ENCODE measurements around the gene BHLHA15. TPM values are rescaled to one million over a fixed set of nuclear protein-coding genes. Genes with fewer than 3 reads are reported as not detected.

The BHLHA15 gene
- total and polyA plus RNA-seq, 9 of the 15 experiments (the other 6 are each of a cell fraction or from before 2014, with no cell fraction given) = 0.22 to 2.0 (median 1.1) TPM; not detected in 4

GRCh38 chr7:98254951-98255610, 43.8 kb downstream of the BHLHA15 start (continued):
- TF ChIP-seq, protein P1, sequence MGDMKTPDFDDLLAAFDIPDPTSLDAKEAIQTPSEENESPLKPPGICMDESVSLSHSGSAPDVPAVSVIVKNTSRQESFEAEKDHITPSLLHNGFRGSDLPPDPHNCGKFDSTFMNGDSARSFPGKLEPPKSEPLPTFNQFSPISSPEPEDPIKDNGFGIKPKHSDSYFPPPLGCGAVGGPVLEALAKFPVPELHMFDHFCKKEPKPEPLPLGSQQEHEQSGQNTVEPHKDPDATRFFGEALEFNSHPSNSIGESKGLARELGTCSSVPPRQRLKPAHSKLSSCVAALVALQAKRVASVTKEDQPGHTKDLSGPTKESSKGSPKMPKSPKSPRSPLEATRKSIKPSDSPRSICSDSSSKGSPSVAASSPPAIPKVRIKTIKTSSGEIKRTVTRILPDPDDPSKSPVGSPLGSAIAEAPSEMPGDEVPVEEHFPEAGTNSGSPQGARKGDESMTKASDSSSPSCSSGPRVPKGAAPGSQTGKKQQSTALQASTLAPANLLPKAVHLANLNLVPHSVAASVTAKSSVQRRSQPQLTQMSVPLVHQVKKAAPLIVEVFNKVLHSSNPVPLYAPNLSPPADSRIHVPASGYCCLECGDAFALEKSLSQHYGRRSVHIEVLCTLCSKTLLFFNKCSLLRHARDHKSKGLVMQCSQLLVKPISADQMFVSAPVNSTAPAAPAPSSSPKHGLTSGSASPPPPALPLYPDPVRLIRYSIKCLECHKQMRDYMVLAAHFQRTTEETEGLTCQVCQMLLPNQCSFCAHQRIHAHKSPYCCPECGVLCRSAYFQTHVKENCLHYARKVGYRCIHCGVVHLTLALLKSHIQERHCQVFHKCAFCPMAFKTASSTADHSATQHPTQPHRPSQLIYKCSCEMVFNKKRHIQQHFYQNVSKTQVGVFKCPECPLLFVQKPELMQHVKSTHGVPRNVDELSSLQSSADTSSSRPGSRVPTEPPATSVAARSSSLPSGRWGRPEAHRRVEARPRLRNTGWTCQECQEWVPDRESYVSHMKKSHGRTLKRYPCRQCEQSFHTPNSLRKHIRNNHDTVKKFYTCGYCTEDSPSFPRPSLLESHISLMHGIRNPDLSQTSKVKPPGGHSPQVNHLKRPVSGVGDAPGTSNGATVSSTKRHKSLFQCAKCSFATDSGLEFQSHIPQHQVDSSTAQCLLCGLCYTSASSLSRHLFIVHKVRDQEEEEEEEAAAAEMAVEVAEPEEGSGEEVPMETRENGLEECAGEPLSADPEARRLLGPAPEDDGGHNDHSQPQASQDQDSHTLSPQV (IDR thresholded peaks at IDR 0.05) = peak; percentile 70; the same call in 1 of the 2 replicates
- TF ChIP-seq STAT5A (IDR thresholded peaks at IDR 0.05; ENCODE audit: borderline replicate concordance, low read length) (peak; percentile 90), STAG1 (CRISPR knock-in tag; IDR thresholded peaks at IDR 0.05; ENCODE audit: borderline replicate concordance) (no peak), POLR2H (tag; IDR thresholded peaks at IDR 0.05; ENCODE audit: low read depth) (no peak), CREB1 (IDR thresholded peaks at IDR 0.05) (no peak), CREB1 (CRISPR knock-in tag; IDR thresholded peaks at IDR 0.05) (no peak), OTX1 (CRISPR knock-in tag; IDR thresholded peaks at IDR 0.05) (no peak), ZNF41 (CRISPR knock-in tag; conservative IDR thresholded peaks at IDR 0.05) (no peak), RFX1 (IDR thresholded peaks at IDR 0.05) (peak; percentile 90), PKNOX1 (IDR thresholded peaks at IDR 0.05) (peak; percentile 65), PYGO2 (tag; IDR thresholded peaks at IDR 0.05) (0 out of 2 replicates have a peak, but pooled peaks have one; percentile 26), SP1 (CRISPR knock-in tag; IDR thresholded peaks at IDR 0.05) (no peak), ZNF134 (CRISPR knock-in tag; conservative IDR thresholded peaks at IDR 0.05) (no peak), SOX6 (IDR thresholded peaks at IDR 0.05) (no peak), HSF4 (CRISPR knock-in tag; IDR thresholded peaks at IDR 0.05; ENCODE audit: borderline replicate concordance) (no peak), FOXK2 (conservative IDR thresholded peaks at IDR 0.05 in 1 of 2, IDR thresholded peaks at IDR 0.05 in 1 of 2; ENCODE audit: low read depth in 2 of 2) (peak; percentile 20 to 49; a peak in 1 of 4 replicates), NRF1 (conservative IDR thresholded peaks at IDR 0.05 in 1 of 2, IDR thresholded peaks at IDR 0.05 in 1 of 2) (no peak), MEIS2 (IDR thresholded peaks at IDR 0.05; ENCODE audit: partially characterized antibody) (peak; percentile 16), BACH1 (tag; IDR thresholded peaks at IDR 0.05) (peak; percentile 50; the same call in 1 of the 2 replicates), SMAD4 (CRISPR knock-in tag; conservative IDR thresholded peaks at IDR 0.05) (0 out of 2 replicates have a peak, but pooled peaks have one; percentile 17)
- TF ChIP-seq, protein P2, sequence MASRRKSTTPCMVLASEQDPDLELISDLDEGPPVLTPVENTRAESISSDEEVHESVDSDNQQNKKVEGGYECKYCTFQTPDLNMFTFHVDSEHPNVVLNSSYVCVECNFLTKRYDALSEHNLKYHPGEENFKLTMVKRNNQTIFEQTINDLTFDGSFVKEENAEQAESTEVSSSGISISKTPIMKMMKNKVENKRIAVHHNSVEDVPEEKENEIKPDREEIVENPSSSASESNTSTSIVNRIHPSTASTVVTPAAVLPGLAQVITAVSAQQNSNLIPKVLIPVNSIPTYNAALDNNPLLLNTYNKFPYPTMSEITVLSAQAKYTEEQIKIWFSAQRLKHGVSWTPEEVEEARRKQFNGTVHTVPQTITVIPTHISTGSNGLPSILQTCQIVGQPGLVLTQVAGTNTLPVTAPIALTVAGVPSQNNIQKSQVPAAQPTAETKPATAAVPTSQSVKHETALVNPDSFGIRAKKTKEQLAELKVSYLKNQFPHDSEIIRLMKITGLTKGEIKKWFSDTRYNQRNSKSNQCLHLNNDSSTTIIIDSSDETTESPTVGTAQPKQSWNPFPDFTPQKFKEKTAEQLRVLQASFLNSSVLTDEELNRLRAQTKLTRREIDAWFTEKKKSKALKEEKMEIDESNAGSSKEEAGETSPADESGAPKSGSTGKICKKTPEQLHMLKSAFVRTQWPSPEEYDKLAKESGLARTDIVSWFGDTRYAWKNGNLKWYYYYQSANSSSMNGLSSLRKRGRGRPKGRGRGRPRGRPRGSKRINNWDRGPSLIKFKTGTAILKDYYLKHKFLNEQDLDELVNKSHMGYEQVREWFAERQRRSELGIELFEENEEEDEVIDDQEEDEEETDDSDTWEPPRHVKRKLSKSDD (conservative IDR thresholded peaks at IDR 0.05; ENCODE audit: low read length) = no peak

Measured in K562 (cell line).